Measurements from ENCODE around the gene SYNGAP1. TPM values are rescaled to one million over a fixed set of nuclear protein-coding genes. Genes with fewer than 3 reads are reported as not detected.
"Not testable (repeated sequence)": the region's sequence is repeated elsewhere in the genome, so short reads cannot be mapped to it uniquely, and the experiment has no call there.

The SYNGAP1 gene
- total RNA-seq, 2 experiments from 2014 or later: 42.0 to 48.2 TPM

GRCh38 chr6:33390173-33390572, 29.7 kb upstream of the SYNGAP1 start:
- DNase-seq (no peak), ATAC-seq (no peak)
- POLR2A ChIA-PET: interaction anchor here (0.8 to 1.4 kb wide), 2 partner anchors 27 to 181 kb away, joined by 3 read pairs; no protein-coding TSS in a partner anchor
- Mint-ChIP-seq H3K36me3 (ENCODE audit: low read depth) (peaks cover 28% of the 10 kb centered on the region), H3K9me3 (ENCODE audit: insufficient read depth) (no peaks in the 10 kb centered on the region), H3K4me1 (ENCODE audit: low read depth) (peaks cover 34% of the 10 kb centered on the region), H3K27me3 (ENCODE audit: low read depth) (peaks cover 2% of the 10 kb centered on the region), H3K27ac (peak overlapping the region; percentile 96), H3K4me3 (no peak overlapping the region)
- CTCF ChIA-PET: interaction anchor here (0.6 to 2.5 kb wide), 19 partner anchors 8 to 195 kb away, joined by 3 to 20 read pairs (median 5); partner anchors contain the start of genes B3GALT4, CUTA, RGL2 and TAPBP

DNA sequence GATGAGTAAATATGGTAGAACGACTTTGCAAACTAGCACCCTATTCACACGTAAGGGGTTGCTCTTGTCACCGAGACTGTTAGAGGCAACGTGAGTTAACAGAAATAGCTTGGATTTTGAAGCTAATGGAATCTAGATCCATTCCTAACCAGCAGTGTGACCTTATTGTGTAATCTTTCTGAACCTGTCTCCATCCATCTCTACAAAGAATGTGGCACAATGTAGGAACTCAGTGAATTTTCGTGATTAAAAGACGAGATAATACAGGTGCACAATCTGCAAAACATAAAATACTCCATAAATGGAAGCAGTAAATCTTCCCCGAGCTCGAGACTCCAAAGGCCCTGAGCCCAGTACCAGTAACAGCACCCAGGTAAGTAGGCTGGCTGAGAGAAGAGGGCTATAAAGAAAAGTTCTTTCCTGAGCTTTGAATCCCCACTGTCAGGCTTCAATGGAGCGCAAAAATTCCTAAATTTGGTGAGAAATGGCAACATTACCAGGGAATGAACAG, 29.0 kb upstream of the SYNGAP1 start:
- no peak for ATAC-seq
- Mint-ChIP-seq H3K36me3 (ENCODE audit: low read depth) (peaks cover 33% of the 10 kb centered on the region), H3K4me3 (peak overlapping the region; percentile 99), H3K27me3 (ENCODE audit: low read depth) (peaks cover 2% of the 10 kb centered on the region), H3K9me3 (ENCODE audit: insufficient read depth) (no peaks in the 10 kb centered on the region), H3K27ac (peak overlapping the region; percentile 96), H3K4me1 (ENCODE audit: low read depth) (peaks cover 39% of the 10 kb centered on the region)
- CTCF ChIA-PET: interaction anchor here (0.6 to 2.5 kb wide), 27 partner anchors 9 to 194 kb away, joined by 3 to 20 read pairs (median 4); partner anchors contain the start of genes B3GALT4, CUTA, PFDN6 and RGL2
- POLR2A ChIA-PET: interaction anchor here (0.6 to 1.4 kb wide), 4 partner anchors 26 to 243 kb away, joined by 3 read pairs; no protein-coding TSS in a partner anchor
- no peak for DNase-seq

DNA sequence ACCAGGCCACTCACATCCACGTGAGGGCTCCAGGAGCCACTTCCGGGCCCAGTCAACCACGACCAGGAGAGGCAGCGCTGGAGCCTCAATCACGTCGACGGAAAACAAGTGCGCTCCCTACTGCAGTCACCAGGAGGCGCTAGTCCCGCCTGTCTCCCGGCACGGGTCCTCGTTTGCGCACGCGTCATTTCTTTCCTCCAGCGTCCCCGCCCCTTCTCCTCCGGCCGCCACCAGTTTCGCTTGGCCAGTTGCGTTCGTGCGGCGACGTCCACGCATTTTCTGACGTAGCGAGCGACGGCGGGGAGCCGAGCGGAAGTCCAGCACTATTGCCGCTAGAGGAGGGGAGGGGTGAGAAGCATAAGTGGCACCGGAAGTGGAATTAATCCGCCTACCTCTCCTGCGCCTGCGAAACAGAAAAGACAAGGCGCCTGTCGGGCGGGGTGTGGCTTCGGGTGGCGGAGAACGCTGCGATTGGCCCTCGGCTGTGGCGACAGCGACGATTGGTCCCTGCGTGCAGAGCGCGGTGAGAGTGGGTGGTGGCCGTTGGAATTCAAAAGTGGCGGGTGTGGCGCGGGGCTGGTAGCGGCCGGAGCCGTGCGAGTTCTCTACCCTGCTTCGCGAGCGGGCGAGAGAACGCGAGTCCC, 28.5 kb upstream of the SYNGAP1 start, which contains the start of gene KIFC1:
TSS of gene KIFC1 (plus strand) at position 546 of the 644 bp plus-strand sequence. CDS start 163 bp downstream, outside the sequence.
- Mint-ChIP-seq H3K36me3 (ENCODE audit: low read depth) (peaks cover 39% of the 10 kb centered on the region), H3K27me3 (ENCODE audit: low read depth) (peaks cover 2% of the 10 kb centered on the region), H3K27ac (peak within 1 kb of the TSS; percentile 96), H3K4me3 (peak within 1 kb of the TSS; percentile 99), H3K9me3 (ENCODE audit: insufficient read depth) (no peaks in the 10 kb centered on the region), H3K4me1 (ENCODE audit: low read depth) (peaks cover 45% of the 10 kb centered on the region)
- peak; percentile 97 for ATAC-seq
- POLR2A ChIA-PET: interaction anchor here (0.6 to 1.7 kb wide), 7 partner anchors 11 to 243 kb away, joined by 3 to 9 read pairs (median 5); partner anchors contain the start of gene ZBTB9
- peak; percentile 100 for DNase-seq
- CTCF ChIA-PET: interaction anchor here (0.7 to 2.5 kb wide), 26 partner anchors 9 to 194 kb away, joined by 3 to 20 read pairs (median 4); partner anchors contain the start of genes B3GALT4, PFDN6, RGL2 and TAPBP

DNA sequence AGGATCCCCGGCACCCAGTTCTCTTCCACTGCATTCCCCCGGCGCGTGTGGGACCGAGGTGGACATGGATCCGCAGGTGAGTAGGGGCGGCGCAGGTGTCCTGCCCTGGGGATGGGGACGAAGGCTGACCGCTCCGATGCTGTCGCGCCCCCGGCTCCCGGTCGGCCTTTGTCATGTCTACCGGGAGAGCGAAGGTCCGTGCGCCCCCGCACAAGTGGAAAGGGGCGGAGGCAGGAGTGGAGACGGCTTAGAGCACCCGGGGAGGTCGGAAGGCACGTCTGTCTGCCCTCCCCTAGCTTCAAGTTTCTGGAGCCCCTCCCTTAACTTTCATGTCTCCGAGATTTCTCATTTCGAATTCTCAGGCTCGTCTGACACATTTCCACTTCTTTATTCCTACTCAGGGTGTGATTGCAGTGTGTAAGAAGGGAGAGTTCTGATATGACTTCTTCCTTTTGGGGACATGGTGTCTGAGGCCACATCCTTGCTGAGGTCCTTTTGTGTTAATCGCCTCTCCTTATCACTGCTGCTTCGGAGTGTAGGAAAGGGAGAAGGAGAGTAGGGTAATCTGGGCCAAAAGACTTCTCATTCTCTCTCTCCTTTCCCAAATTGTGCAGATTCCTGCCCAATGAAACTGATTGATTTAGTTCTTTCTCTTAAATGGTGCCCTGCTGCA, 27.8 kb upstream of the SYNGAP1 start:
- Mint-ChIP-seq H3K36me3 (ENCODE audit: low read depth) (peaks cover 41% of the 10 kb centered on the region), H3K27ac (peak overlapping the region; percentile 96), H3K27me3 (ENCODE audit: low read depth) (peaks cover 2% of the 10 kb centered on the region), H3K4me3 (peak overlapping the region; percentile 99), H3K9me3 (ENCODE audit: insufficient read depth) (no peaks in the 10 kb centered on the region), H3K4me1 (ENCODE audit: low read depth) (peaks cover 47% of the 10 kb centered on the region)
- POLR2A ChIA-PET: interaction anchor here (1.0 to 1.7 kb wide), 4 partner anchors 11 to 63 kb away, joined by 5 to 9 read pairs (median 6); partner anchors contain the start of gene ZBTB9
- CTCF ChIA-PET: interaction anchor here (0.5 to 1.6 kb wide), 3 partner anchors 39 to 65 kb away, joined by 3 read pairs; no protein-coding TSS in a partner anchor
- ATAC-seq (peak; percentile 21), DNase-seq (peak; percentile 50)

DNA sequence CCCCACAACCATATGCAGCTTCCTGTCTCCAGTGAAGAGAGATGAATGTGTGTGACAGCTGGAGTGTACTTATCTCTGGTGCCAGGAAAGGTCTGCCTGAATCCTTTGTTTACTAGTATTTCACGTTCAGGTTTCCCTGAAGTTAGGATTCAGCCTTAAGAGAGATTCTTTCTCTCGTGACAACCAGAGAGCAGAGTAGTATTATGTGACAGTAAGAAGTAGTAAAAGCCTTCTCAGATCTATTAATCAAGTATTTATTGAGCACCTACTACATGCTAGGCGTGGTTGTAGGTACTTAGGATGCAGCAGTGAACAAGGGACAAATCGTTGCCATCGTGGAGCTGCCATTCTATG, 27.3 kb upstream of the SYNGAP1 start:
- ChIA-PET POLR2A (interaction anchor here (1.0 to 1.7 kb wide), 4 partner anchors 10 to 62 kb away, joined by 5 to 9 read pairs (median 6); partner anchors contain the start of gene ZBTB9), CTCF (interaction anchor here (0.5 to 1.6 kb wide), 3 partner anchors 39 to 65 kb away, joined by 3 read pairs; no protein-coding TSS in a partner anchor)
- Mint-ChIP-seq H3K4me3 (peak overlapping the region; percentile 99), H3K27me3 (ENCODE audit: low read depth) (peaks cover 2% of the 10 kb centered on the region), H3K27ac (peak overlapping the region; percentile 96), H3K4me1 (ENCODE audit: low read depth) (peaks cover 49% of the 10 kb centered on the region), H3K36me3 (ENCODE audit: low read depth) (peaks cover 44% of the 10 kb centered on the region), H3K9me3 (ENCODE audit: insufficient read depth) (no peaks in the 10 kb centered on the region)
- ATAC-seq: no peak
- no peak for DNase-seq

DNA sequence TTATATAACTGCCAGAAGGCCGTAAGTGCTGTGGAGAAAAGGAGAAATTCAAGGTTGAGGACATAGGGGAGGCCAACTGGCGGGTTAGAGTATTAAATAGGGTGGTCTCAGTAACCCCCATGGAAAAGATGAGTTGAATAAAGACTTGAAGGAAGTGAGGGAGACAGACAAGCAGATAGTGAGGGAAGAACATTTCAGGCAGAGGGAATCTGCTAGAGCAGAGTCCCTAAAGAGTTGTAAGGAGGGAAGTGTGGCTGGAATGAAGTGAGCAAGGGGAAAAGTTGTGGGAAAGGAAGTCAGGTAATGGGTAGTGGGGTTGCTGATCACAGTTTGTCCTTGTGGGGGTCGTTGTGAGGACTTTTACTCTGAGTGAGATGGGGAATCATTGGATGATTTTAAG, 26.9 kb upstream of the SYNGAP1 start:
- Mint-ChIP-seq H3K27me3 (ENCODE audit: low read depth) (peaks cover 2% of the 10 kb centered on the region), H3K27ac (peak overlapping the region; percentile 96)
- POLR2A ChIA-PET: interaction anchor here (1.2 to 1.7 kb wide), 3 partner anchors 10 to 23 kb away, joined by 5 to 9 read pairs (median 7); no protein-coding TSS in a partner anchor

GRCh38 chr6:33397541-33397940, 22.3 kb upstream of the SYNGAP1 start:
- Mint-ChIP-seq H3K4me1 (ENCODE audit: low read depth) (peaks cover 43% of the 10 kb centered on the region), H3K27ac (peak overlapping the region; percentile 22), H3K27me3 (ENCODE audit: low read depth) (no peaks in the 10 kb centered on the region), H3K4me3 (no peak overlapping the region), H3K36me3 (ENCODE audit: low read depth) (peaks cover 72% of the 10 kb centered on the region), H3K9me3 (ENCODE audit: insufficient read depth) (no peaks in the 10 kb centered on the region)
- ChIA-PET POLR2A (interaction anchor here (0.5 to 0.8 kb wide), 2 partner anchors 9 to 160 kb away, joined by 3 to 4 read pairs; no protein-coding TSS in a partner anchor), CTCF (no interaction called here)
- DNase-seq: no peak
- ATAC-seq: no peak

More for the DNA sequence above, 26.9 kb upstream of the SYNGAP1 start:
- CTCF ChIA-PET: interaction anchor here (0.5 to 1.6 kb wide), 2 partner anchors 38 to 66 kb away, joined by 3 read pairs; no protein-coding TSS in a partner anchor
- ATAC-seq (no peak), DNase-seq (no peak)
- Mint-ChIP-seq H3K4me3 (peak overlapping the region; percentile 99), H3K9me3 (ENCODE audit: insufficient read depth) (no peaks in the 10 kb centered on the region), H3K4me1 (ENCODE audit: low read depth) (peaks cover 53% of the 10 kb centered on the region), H3K36me3 (ENCODE audit: low read depth) (peaks cover 49% of the 10 kb centered on the region)

DNA sequence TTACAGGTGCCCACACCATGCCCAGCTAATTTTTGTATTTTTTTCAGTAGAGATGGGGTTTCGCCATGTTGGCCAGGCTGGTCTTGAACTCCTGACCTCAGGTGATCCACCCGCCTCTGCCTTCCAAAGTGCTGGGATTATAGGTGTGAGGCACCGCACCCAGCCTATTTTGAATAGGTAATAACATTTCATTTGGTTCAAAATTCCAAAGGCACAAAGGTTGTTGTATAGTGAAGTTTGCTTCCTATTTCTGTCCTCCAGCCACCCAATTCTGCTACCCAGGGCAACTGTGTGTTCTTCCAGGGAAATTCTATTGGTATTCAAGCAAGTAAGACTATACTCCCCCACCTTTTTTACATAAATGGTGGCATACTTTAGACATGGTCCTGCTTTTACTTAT, 21.3 kb upstream of the SYNGAP1 start:
- POLR2A ChIA-PET: not testable (repeated sequence)
- peaks cover 75% of the 10 kb centered on the region for H3K36me3 Mint-ChIP-seq (ENCODE audit: low read depth)

GRCh38 chr6:33399881-33400280, 20.0 kb upstream of the SYNGAP1 start:
- Mint-ChIP-seq H3K36me3 (ENCODE audit: low read depth) (peaks cover 76% of the 10 kb centered on the region), H3K4me1 (ENCODE audit: low read depth) (peaks cover 30% of the 10 kb centered on the region)
- H3K4me3 Mint-ChIP-seq; ATAC-seq; H3K9me3 Mint-ChIP-seq (ENCODE audit: insufficient read depth); H3K27me3 Mint-ChIP-seq (ENCODE audit: low read depth); DNase-seq; POLR2A ChIA-PET; H3K27ac Mint-ChIP-seq; CTCF ChIA-PET: not testable (repeated sequence)

More for the DNA sequence above, 21.3 kb upstream of the SYNGAP1 start:
- ATAC-seq; CTCF ChIA-PET; H3K9me3 Mint-ChIP-seq (ENCODE audit: insufficient read depth); H3K4me3 Mint-ChIP-seq; H3K27me3 Mint-ChIP-seq (ENCODE audit: low read depth); H3K27ac Mint-ChIP-seq; DNase-seq: not testable (repeated sequence)
- peaks cover 37% of the 10 kb centered on the region for H3K4me1 Mint-ChIP-seq (ENCODE audit: low read depth)

DNA sequence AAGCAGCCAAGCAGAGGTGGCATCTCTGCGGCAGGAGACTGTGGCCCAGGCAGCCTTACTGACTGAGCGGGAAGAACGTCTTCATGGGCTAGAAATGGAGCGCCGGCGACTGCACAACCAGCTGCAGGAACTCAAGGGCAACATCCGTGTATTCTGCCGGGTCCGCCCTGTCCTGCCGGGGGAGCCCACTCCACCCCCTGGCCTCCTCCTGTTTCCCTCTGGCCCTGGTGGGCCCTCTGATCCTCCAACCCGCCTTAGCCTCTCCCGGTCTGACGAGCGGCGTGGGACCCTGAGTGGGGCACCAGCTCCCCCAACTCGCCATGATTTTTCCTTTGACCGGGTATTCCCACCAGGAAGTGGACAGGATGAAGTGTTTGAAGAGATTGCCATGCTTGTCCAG, 15.0 kb upstream of the SYNGAP1 start:
- Mint-ChIP-seq H3K36me3 (ENCODE audit: low read depth) (peaks cover 80% of the 10 kb centered on the region), H3K27ac (peak overlapping the region; percentile 31), H3K27me3 (ENCODE audit: low read depth) (no peaks in the 10 kb centered on the region), H3K4me1 (ENCODE audit: low read depth) (peaks cover 31% of the 10 kb centered on the region), H3K9me3 (ENCODE audit: insufficient read depth) (no peaks in the 10 kb centered on the region), H3K4me3 (no peak overlapping the region)
- no peak for DNase-seq
- ChIA-PET CTCF (interaction anchor here (0.6 to 0.8 kb wide), 2 partner anchors 13 to 14 kb away, joined by 3 read pairs; partner anchors contain the start of gene CUTA), POLR2A (interaction anchor here (0.8 kb wide), 1 partner anchor 9 kb away, joined by 4 read pairs; no protein-coding TSS in a partner anchor)
- ATAC-seq: no peak

GRCh38 chr6:33405386-33405940, 14.4 kb upstream of the SYNGAP1 start:
- Mint-ChIP-seq H3K4me1 (ENCODE audit: low read depth) (peaks cover 34% of the 10 kb centered on the region), H3K36me3 (ENCODE audit: low read depth) (peaks cover 74% of the 10 kb centered on the region), H3K27ac (peak overlapping the region; percentile 58), H3K9me3 (ENCODE audit: insufficient read depth) (no peaks in the 10 kb centered on the region), H3K4me3 (no peak overlapping the region), H3K27me3 (ENCODE audit: low read depth) (no peaks in the 10 kb centered on the region)
- DNase-seq: no peak
- POLR2A ChIA-PET: interaction anchor here (0.7 to 0.8 kb wide), 3 partner anchors 10 to 134 kb away, joined by 3 to 4 read pairs (median 4); partner anchors contain the start of genes B3GALT4, RPS18 and VPS52
- CTCF ChIA-PET: interaction anchor here (0.6 to 0.8 kb wide), 2 partner anchors 13 to 14 kb away, joined by 3 read pairs; partner anchors contain the start of gene CUTA
- no peak for ATAC-seq
